Activated CD4-positive, alpha-beta T cell treated with anti-CD3 and anti-CD28 coated beads for 4 hours (primary cell): ENCODE data around the gene NHLRC4.

Experiments
- DNase-seq, 2 donors: peaks; one replicate each; pipeline ENCODE4 v3.0.0-alpha.2; 2020

The NHLRC4 gene

DNA sequence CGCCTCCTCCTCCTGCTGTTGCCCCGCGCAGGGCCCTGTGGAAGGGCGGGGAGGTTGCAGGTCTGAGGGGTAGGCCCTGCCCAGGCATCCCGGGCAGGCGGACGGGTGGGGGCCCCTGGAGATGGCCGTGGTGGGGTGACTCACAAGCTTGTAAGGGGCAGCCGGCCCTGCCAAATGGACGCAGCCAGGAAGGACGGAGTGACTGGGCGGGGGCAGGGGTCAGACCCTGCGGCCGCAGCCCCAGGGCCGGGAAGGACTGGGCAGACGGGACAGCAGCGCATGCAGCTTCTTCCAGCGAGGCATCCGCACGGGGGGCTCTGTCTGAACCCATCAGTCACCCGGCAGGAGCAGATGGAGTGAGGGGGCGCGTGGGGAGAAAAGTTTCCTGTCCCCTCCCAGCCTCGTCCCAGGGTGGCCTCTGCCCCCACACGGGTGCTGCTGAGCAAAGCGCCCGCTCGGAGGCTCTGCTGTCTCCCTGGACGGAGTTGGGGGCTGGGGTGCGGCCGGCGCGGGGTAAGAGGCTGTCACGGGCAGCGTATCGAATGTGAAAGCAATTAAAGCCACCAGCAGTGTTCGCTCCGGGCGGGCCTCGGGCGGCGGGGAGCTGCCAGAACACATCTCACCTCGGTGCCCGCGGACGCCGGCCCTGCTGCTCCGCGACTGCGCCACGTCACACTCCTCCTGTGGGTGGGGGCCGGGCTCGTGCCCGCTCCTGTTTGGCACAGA is 12.0 kb upstream of the NHLRC4 start:
- DNase-seq: no peak

DNA sequence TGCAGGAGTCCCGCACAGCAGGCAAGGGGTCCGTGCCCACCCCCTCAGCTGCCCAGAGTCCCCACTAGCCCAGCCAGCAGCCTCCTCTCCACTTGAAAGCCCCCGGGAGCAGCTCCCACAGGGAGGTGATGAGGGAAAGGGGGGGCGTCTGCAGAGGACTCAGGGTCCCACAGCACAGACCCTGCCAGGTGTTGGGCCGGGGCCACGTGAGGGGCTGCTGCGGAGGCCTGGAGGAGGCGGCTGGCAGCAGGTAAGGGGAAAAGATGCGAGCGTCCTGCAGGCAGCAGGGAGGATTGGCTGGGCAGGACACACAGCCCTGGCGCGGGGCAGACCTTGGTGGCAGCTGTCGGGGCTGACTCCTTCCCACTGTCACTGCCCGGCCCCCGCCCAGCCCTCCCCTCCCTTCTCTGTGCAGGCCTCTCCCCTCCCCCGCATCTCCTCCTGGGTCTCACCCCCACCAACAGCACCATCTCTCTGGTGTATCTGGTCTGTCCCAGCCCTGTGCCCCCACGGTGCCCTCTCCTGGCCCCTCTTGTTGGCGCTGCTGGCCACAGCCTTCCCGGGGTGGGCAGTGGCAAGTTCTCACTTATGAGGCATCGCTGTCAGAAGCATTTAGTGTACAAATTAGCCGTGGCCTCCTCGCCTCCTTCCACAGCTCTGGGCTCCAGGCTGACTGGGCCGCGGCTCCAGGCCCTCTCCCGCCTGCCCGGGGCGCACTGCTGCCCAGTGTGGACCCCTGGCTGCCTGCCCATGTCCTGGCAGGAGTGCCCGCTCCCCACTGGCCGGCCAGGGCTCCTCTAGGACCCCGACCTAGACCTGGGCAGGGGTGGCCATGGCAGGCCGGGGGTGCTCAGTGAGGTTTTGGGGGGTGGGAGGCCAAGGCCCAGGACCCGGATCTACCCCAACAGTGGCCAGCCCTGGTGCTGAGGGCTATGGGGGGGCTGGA is 11.0 kb upstream of the NHLRC4 start:
- DNase-seq: no peak

DNA sequence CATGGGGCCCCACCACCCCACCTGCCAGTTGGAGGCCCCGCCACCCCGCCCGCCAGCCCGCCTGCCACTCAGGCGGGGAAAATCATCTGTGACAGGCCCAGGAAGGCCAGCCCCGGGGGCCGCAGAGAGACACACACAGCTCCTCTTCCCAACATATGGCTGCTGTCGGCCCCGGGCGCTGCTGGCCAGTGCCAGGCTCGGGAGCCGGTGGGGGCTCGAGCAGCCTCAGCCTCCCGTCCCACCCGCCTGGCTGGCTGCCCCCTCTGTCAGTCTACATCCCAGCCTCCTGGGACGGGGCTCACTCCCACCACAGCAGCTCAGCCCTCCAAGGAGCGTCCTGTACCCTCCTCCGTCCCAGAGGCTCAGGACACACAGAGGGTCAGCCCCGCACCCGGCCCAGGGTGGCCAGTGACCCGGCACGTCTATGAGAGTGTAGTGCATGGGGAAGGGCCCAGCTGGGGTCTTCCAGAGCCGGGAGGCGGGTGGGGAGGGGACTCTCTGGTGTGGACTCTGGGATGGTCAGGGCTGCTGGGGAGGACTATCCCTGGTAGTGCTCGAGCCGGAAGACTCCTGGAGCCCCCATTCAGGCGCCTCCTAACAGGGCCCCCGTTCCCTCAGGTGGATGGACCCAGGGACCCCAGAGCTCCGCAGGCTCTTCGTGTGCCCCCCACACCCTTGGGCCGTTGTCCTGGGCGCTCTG is 10.2 kb upstream of the NHLRC4 start:
- no peak for DNase-seq

- no peak for DNase-seq
Measured at GRCh38 chr16:557463-558297, 9.1 kb upstream of the NHLRC4 start.

DNA sequence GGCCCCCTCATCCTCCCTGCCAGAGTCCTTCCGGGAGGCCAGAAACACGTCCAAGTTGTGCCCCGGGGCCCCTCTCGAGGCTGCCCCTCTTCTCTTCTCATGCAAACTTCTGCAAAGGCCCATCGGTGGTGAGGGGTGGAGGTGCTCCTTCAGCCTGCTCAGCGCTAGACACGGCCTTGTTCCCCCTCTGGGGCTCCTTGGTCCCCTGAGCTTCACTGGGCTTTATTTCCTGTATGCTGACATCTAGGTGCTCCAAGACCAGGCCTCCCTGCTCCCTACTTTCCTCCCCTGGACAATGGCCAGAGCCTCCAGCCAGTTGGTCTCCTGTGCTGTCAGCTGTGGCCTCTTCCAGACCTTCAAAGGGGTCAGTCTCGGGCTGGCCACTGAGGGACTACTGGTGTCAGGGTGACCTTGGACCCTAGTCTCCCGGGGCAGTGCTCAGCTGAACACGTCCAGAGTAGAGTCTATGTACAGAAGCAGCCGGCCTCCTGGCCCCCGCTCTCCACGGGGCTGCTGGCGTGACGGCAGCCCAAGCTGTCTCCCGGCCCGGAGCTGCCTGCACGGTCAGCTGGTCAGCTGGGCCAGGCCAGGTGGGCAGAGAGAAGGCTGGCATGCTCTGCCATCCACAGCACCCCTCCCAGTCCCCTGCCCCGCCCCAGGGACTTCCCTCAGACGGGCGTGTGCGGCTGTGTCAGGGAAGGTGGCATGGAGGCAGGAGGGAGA is 8.3 kb upstream of the NHLRC4 start:
- no peak for DNase-seq

DNA sequence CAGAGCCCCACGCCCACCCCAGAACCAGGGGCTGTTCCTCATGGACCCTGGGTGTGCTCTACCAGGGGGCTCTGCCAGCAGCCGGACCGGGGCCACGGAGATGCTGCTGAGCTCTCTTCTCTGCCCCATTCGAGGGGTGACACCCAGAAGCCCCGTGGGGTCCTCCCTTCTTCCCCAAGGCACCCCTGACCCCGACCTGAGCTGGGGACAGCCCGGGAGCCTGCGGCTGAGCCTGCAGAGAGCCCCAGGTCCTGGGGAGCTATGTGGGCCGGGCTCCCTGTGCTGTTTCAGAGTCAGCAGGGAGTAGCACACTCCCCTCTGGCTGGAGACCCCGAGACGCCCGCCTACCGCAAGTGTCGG is 7.8 kb upstream of the NHLRC4 start:
- no peak for DNase-seq

GRCh38 chr16:559411-560203 is 7.2 kb upstream of the NHLRC4 start:
- DNase-seq: no peak

DNA sequence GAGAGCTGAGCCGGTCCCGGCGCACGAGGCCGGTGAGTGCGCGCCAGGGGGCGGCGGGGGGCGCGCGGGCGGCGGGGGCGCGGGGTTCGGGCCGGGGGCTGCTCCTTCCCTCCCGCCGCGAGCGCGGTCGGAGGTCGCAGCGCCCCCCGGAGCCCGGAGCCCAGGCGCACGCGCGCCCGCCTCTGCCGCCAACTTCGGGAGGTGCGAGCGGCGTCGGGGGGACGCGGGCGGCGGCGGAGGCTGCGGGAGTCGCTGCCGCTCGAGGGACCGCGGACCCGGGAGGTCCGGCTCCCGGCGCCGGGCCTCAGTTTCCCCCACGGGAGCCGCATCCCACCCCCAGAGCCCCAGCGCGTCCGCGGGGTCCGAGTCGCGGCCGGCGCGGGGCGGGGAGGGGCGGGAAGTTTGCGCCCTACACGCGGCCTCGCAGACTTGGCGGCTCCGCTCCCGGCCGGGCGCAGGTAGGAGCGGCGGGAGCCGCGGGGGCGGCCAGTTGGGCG is 6.6 kb upstream of the NHLRC4 start, which contains the start of gene PRR35:
Gene PRR35 (plus strand): TSS at position 191 of the 497 bp plus-strand sequence. CDS start 2,901 bp downstream, outside the sequence.
- DNase-seq: no peak

DNA sequence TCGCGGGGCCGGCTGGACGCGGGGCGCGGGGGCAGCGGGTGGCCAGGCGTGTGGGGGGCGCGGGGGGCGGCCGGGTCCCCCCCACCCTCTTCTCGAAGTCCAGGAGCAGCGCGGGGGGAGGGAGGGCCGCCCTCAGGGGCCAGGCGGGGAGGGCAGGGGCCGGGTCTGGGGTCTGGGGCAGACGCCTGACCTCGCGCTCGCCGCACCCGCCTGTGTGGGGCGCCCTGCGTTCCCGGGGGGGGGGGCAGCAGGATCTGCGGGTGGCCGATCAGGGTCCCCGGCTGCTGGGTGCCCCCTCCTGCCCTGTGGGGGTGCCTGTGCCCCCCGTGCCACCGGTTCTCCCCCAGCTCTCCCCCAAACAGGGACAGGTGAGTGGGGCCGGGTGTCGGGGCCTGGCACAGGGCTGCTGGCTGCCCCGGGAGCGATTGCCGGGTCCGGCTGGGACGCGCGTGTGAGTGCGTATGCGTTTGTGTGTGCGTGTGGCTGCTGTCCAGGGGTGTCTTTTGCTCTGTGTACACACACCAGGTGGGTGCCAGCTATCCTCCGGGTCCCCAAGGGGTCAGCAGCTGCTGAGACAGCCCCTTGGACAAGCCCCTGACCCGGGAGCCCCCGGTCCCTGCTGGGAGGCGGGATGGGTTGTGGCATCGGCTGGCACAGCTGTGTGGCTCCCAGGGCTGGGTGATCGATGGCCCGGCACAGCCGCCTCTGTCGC is 5.9 kb upstream of the NHLRC4 start:
- no peak for DNase-seq

DNA sequence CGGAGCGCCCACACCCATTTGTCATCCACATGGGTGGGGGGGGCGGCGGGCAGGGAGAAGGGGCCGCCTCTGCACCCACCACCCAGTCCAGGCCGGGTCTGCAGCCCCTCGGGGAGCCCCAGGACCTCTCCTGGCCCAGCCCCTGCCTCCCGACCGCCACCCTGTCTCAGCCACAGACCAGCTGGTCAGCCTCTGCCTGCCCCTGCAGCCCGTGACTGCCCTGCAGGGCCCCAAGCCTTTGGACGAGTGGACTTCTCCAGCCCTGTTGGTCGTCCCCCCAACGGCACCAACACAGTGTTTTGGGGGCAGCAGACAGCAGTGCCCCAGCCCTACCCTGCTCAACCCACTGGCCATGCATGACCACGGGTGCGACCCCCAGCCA is 5.4 kb upstream of the NHLRC4 start:
- DNase-seq: no peak

- no peak for DNase-seq
Measured at GRCh38 chr16:561957-562938, 4.6 kb upstream of the NHLRC4 start.

DNA sequence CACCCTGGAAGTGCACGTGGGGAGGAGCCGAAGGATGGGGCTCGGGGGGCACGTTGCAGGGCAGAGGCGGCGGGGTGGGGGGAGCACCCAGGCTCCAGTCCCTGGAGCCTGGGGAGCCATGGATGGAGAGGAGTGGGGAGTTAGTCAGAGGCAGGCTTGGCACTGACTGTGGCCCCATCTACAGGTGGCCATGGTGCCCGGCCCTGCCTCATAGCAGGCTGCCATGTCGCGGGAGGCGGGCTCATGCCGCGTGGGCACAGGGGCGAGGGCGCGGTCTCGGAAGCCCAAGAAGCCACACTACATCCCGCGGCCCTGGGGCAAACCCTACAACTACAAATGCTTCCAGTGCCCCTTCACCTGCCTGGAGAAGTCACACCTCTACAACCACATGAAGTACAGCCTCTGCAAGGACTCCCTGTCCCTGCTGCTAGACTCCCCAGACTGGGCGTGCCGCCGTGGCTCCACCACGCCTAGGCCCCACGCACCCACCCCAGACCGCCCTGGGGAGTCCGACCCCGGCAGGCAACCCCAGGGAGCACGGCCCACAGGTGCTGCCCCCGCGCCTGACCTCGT is 3.6 kb upstream of the NHLRC4 start:
- DNase-seq: no peak

DNA sequence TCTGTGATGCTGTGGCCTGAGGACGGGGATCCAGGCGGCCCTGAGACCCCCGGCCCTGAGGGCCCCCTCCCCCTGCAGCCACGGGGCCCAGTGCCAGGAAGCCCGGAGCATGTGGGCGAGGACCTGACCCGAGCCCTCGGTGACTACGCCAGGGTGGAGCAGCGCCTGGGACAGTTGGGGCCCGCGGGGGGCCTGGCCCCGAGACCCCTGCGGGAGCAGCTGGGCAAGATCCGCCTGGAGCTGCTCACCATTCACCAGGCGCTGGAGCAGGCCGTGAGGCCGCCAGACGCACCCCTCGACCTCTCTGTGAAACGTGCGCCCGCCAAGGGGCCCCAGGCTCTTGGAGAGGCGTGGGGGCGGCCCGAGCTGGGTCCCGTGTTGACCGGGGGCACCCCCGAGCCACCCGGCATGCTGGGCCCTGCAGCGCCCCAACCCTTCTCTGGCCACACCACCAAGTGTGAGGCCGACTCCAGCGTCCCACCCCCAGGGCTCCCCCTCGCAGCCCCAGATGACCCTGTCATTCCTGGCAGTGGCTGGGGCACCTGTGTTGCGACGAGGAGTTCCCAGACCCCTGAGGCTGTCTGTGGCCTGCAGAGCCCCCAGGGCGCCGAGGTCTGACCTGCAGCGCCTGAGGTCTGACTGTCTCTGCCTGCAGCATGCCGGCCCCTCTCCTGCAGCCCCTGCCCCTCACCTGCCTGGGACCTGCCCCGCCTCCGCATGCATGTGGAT is 2.0 kb upstream of the NHLRC4 start:
- no peak for DNase-seq

GRCh38 chr16:565419-566330 is 1.1 kb upstream of the NHLRC4 start:
- no peak for DNase-seq

DNA sequence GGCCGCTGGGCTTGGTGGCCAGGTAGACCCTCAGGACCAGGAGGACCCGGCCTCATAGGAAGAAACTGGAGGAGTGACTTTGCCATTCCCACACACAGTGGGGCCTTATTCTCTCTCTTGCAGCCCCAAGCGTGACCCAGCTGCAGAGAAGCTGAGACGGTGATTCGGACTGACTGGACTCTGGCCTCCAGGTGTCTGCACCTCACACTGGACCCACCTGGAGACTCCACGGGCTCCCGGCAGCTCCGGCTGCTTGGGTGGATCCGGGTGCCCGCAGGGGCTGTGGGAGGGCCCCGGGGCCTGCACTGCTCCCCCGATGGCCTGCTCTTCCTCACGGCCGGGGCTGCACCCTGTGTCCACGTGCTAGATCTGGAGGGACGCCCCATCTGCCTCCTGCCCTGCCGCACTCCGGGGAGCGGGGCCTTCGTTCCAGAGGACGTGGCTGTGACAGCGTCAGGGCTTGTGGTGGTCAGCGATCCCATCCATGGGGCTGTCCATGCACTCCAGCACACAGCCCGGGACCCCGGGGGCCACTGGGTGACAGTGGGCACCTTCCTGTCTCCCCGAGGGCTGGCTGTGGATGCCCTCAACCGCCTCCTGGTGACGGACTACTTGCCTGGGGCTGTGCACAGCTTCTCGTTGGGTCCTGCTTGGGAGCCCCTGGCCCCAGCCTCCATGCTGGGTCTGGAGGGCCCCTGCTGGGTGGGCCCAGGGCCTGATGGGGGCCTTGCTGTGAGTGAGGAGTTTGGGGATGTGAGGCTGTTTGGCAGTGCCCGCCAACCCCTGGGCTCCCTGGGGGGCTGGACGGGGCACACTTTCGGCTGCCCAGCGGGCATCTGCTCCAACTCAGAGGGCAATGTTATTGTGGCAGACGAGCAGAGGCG is 810 bp downstream of the NHLRC4 start:
- no peak for DNase-seq
